Nephron progenitor cell (in vitro differentiated cells): Measurements from ENCODE around the gene RBM3.

Source experiments
- DNase-seq: peaks from one replicate; pipeline ENCODE4 v3.0.0; 2021
- H3K27ac Mint-ChIP-seq: 2 replicates; pipeline ENCODE4 v1.8.0; 2021; ENCODE audit warnings: mild to moderate bottlenecking, moderate library complexity, mixed read lengths
- H3K27me3 Mint-ChIP-seq: 2 replicates; pipeline ENCODE4 v1.8.0; 2021; ENCODE audit warnings: mild to moderate bottlenecking, low read depth, mixed read lengths; ENCODE audit not compliant: poor library complexity
- H3K36me3 Mint-ChIP-seq: 2 replicates; pipeline ENCODE4 v1.8.0; 2021; ENCODE audit warnings: low read depth, mixed read lengths
- H3K4me1 Mint-ChIP-seq: 2 replicates; pipeline ENCODE4 v1.8.0; 2021; ENCODE audit warnings: mixed read lengths
- H3K4me3 Mint-ChIP-seq: 2 replicates; pipeline ENCODE4 v1.8.0; 2021; ENCODE audit warnings: mild to moderate bottlenecking, moderate library complexity, mixed read lengths
- H3K9me3 Mint-ChIP-seq: 2 replicates; pipeline ENCODE4 v1.8.0; 2021; ENCODE audit warnings: mild to moderate bottlenecking, moderate library complexity, mixed read lengths
- CTCF ChIP-seq: fragments of 200-600 bp; sonication (generic); IDR thresholded peaks from 2 replicates; pipeline ENCODE4 v1.5.0; 2021; ENCODE audit warnings: antibody characterized with exemption

Gene RBM3

GRCh38 chrX:48580662-48581061 lies 6.4 kb downstream of the RBM3 start:
- Mint-ChIP-seq H3K36me3 (peaks cover 40% of the 10 kb centered on the region), H3K27me3 (no peaks in the 10 kb centered on the region), H3K4me3 (no peak overlapping the region), H3K9me3 (peaks cover 47% of the 10 kb centered on the region), H3K27ac (no peak overlapping the region), H3K4me1 (peaks cover 7% of the 10 kb centered on the region)
- no peak for TF ChIP-seq CTCF
- no peak for DNase-seq

- Mint-ChIP-seq H3K36me3 (peaks cover 4% of the 10 kb centered on the region), H3K27ac (no peak overlapping the region), H3K9me3 (peaks cover 42% of the 10 kb centered on the region), H3K4me3 (no peak overlapping the region), H3K27me3 (peaks cover 17% of the 10 kb centered on the region), H3K4me1 (no peaks in the 10 kb centered on the region)
- DNase-seq: no peak
- no peak for TF ChIP-seq CTCF
Measured at GRCh38 chrX:48584698-48585097, 10.4 kb downstream of the RBM3 start.

- Mint-ChIP-seq H3K4me1 (no peaks in the 10 kb centered on the region), H3K9me3 (peaks cover 62% of the 10 kb centered on the region), H3K4me3 (no peak overlapping the region), H3K27me3 (peaks cover 27% of the 10 kb centered on the region), H3K36me3 (no peaks in the 10 kb centered on the region), H3K27ac (no peak overlapping the region)
- no peak for DNase-seq
- no peak for TF ChIP-seq CTCF
Measured at GRCh38 chrX:48589482-48590162, 15.3 kb downstream of the RBM3 start.

- Mint-ChIP-seq H3K27ac (no peak overlapping the region), H3K4me3 (no peak overlapping the region), H3K4me1 (no peaks in the 10 kb centered on the region), H3K36me3 (no peaks in the 10 kb centered on the region), H3K27me3 (peaks cover 27% of the 10 kb centered on the region), H3K9me3 (peaks cover 59% of the 10 kb centered on the region)
- TF ChIP-seq CTCF: no peak
- no peak for DNase-seq
Measured at GRCh38 chrX:48590203-48591103, 16.2 kb downstream of the RBM3 start.

- Mint-ChIP-seq H3K4me1 (no peaks in the 10 kb centered on the region), H3K9me3 (peaks cover 60% of the 10 kb centered on the region), H3K27ac (no peak overlapping the region), H3K27me3 (peaks cover 27% of the 10 kb centered on the region), H3K36me3 (no peaks in the 10 kb centered on the region), H3K4me3 (no peak overlapping the region)
- TF ChIP-seq CTCF: no peak
- no peak for DNase-seq
Measured at GRCh38 chrX:48591255-48591791, 17.0 kb downstream of the RBM3 start.
